ENCODE results near the gene DHX8. TPM values are rescaled to one million over a fixed set of nuclear protein-coding genes. Genes with fewer than 3 reads are reported as not detected.
"Not testable (repeated sequence)": the region's sequence is repeated elsewhere in the genome, so short reads cannot be mapped to it uniquely, and the experiment has no call there.

Gene DHX8
- total and polyA plus RNA-seq, 2 donors (not counting 3 experiments of a cell fraction or from before 2014, with no cell fraction given), result 34.9 to 65.6 TPM

GRCh38 chr17:43457362-43457692, 26.4 kb upstream of the DHX8 start:
- no peak overlapping the region for H3K4me3 ChIP-seq (replicated peaks in 1 of 3; ENCODE audit: insufficient read depth in 1 of 3, low read depth in 1 of 3, low read length in 3 of 3)
- DNase-seq (ENCODE audit: low read depth, low spot score), result no peak
- no peaks in the 10 kb centered on the region for H3K36me3 ChIP-seq (ENCODE audit: control insufficient read depth in 2 of 2, extremely low read depth in 1 of 2, insufficient read depth in 2 of 2, low read length in 2 of 2)
- no peaks in the 10 kb centered on the region for H3K9me1 ChIP-seq (replicated peaks; ENCODE audit: control insufficient read depth, extremely low read depth, insufficient read depth, low read length)
- CTCF ChIA-PET, result interaction anchor here (0.6 to 1.4 kb wide), 3 partner anchors 13 to 64 kb away, joined by 3 to 4 read pairs (median 3); partner anchors contain the start of gene DHX8
- intact Hi-C loops (cut with micrococcal nuclease), result no loop called here
- no peaks in the 10 kb centered on the region for H3K9me3 ChIP-seq (replicated peaks; ENCODE audit: control insufficient read depth, insufficient read depth, low read length)
- H4K20me1 ChIP-seq (replicated peaks; ENCODE audit: control insufficient read depth, extremely low read depth, insufficient read depth, low read length), result no peaks in the 10 kb centered on the region
- no peak overlapping the region for H3K4me2 ChIP-seq (ENCODE audit: insufficient read depth, low read length)
- H3K27ac ChIP-seq (ENCODE audit: insufficient read depth, low read depth, low read length), result no peak overlapping the region
- H3K4me1 ChIP-seq (ENCODE audit: control insufficient read depth, extremely low read depth, insufficient read depth, low read length), result peaks cover 5% of the 10 kb centered on the region
- POLR2A ChIA-PET, result no interaction called here
- TF ChIP-seq EZH2 (IDR thresholded peaks at IDR 0.05; ENCODE audit: borderline replicate concordance, low read depth, low read length, severe bottlenecking) (no peak), GATA2 (IDR thresholded peaks at IDR 0.05; ENCODE audit: insufficient read depth, insufficient read length, low read depth, low read length) (no peak), MYC (IDR thresholded peaks at IDR 0.05; ENCODE audit: low read depth, low read length) (no peak), POLR2AphosphoS5 (IDR thresholded peaks at IDR 0.05; ENCODE audit: insufficient read depth, low read depth, low read length) (no peak), FOS (IDR thresholded peaks at IDR 0.05; ENCODE audit: borderline replicate concordance, insufficient read depth, low read length) (no peak), POLR2A (IDR thresholded peaks at IDR 0.05; ENCODE audit: low read depth, low read length) (no peak), JUN (IDR thresholded peaks at IDR 0.05; ENCODE audit: borderline replicate concordance, insufficient read depth, insufficient read length, low read depth) (no peak), MAX (IDR thresholded peaks at IDR 0.05; ENCODE audit: insufficient read depth, insufficient read length) (no peak)
- TF ChIP-seq, protein P1, sequence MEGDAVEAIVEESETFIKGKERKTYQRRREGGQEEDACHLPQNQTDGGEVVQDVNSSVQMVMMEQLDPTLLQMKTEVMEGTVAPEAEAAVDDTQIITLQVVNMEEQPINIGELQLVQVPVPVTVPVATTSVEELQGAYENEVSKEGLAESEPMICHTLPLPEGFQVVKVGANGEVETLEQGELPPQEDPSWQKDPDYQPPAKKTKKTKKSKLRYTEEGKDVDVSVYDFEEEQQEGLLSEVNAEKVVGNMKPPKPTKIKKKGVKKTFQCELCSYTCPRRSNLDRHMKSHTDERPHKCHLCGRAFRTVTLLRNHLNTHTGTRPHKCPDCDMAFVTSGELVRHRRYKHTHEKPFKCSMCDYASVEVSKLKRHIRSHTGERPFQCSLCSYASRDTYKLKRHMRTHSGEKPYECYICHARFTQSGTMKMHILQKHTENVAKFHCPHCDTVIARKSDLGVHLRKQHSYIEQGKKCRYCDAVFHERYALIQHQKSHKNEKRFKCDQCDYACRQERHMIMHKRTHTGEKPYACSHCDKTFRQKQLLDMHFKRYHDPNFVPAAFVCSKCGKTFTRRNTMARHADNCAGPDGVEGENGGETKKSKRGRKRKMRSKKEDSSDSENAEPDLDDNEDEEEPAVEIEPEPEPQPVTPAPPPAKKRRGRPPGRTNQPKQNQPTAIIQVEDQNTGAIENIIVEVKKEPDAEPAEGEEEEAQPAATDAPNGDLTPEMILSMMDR (IDR thresholded peaks at IDR 0.05; ENCODE audit: extremely low read depth in 1 of 2, insufficient read depth in 1 of 2, low read depth in 1 of 2, low read length in 2 of 2), result no peak
- no TSS peak for BruUV-seq (replicated peaks)
- H3K27me3 ChIP-seq (ENCODE audit: control insufficient read depth in 2 of 2, insufficient read depth in 2 of 2, low read length in 2 of 2), result peaks cover 4 to 9% of the 10 kb centered on the region in 2 experiments
- no peak overlapping the region for H2AFZ ChIP-seq (ENCODE audit: low read depth, low read length)
- dilution Hi-C loops (cut with MboI; ENCODE audit: extremely low pct_ligation_motif_present, low sequenced_read_pairs), result no loop called here
- H3K79me2 ChIP-seq (ENCODE audit: control insufficient read depth, insufficient read depth, low read length), result no peaks in the 10 kb centered on the region
- no peak for FAIRE-seq
- no peak overlapping the region for H3K9ac ChIP-seq (replicated peaks; ENCODE audit: extremely low read depth, insufficient read depth, low read length)

DNA sequence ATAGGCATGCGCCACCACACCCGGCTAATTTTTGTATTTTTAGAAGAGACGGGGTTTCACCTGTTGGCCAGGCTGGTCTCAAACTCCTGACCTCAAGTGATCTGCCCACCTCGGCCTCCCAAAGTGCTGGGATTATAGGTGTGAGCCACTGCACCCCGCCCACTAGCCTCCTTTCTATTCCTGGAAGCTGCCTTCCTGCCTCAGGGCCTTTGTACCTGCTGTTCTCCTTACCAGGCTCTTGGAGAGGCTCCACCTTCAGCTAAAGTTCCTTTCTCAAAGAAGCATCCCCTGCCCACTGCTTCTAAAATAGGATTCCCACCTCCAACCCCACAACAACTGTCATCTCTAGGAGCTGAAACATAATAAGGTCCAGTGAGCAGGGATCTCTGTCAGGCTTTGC, 23.9 kb upstream of the DHX8 start:
- CTCF ChIA-PET, result interaction anchor here (0.9 kb wide), 1 partner anchor 24 kb away, joined by 3 read pairs; the partner anchor contains the start of gene DHX8
- intact Hi-C loops (cut with micrococcal nuclease); BruUV-seq (replicated peaks): not testable (repeated sequence)

More for the DNA sequence above, 23.9 kb upstream of the DHX8 start:
- DNase-seq (ENCODE audit: low read depth, low spot score); H3K4me2 ChIP-seq (ENCODE audit: insufficient read depth, low read length); FAIRE-seq; H3K36me3 ChIP-seq (ENCODE audit: control insufficient read depth in 2 of 2, extremely low read depth in 1 of 2, insufficient read depth in 2 of 2, low read length in 2 of 2); POLR2A ChIA-PET; H4K20me1 ChIP-seq (replicated peaks; ENCODE audit: control insufficient read depth, extremely low read depth, insufficient read depth, low read length); H3K9me3 ChIP-seq (replicated peaks; ENCODE audit: control insufficient read depth, insufficient read depth, low read length); H3K27ac ChIP-seq (ENCODE audit: insufficient read depth, low read depth, low read length); H3K4me3 ChIP-seq (replicated peaks in 1 of 3; ENCODE audit: insufficient read depth in 1 of 3, low read depth in 1 of 3, low read length in 3 of 3); H3K9me1 ChIP-seq (replicated peaks; ENCODE audit: control insufficient read depth, extremely low read depth, insufficient read depth, low read length); H3K4me1 ChIP-seq (ENCODE audit: control insufficient read depth, extremely low read depth, insufficient read depth, low read length); H2AFZ ChIP-seq (ENCODE audit: low read depth, low read length); H3K9ac ChIP-seq (replicated peaks; ENCODE audit: extremely low read depth, insufficient read depth, low read length); H3K79me2 ChIP-seq (ENCODE audit: control insufficient read depth, insufficient read depth, low read length); dilution Hi-C loops (cut with MboI; ENCODE audit: extremely low pct_ligation_motif_present, low sequenced_read_pairs): not testable (repeated sequence)
- H3K27me3 ChIP-seq (ENCODE audit: control insufficient read depth in 2 of 2, insufficient read depth in 2 of 2, low read length in 2 of 2), result peaks cover 4 to 12% of the 10 kb centered on the region in 2 experiments
